Keratinocyte (primary cell): Measurements from ENCODE around the gene SKA1. TPM values are rescaled to one million over a fixed set of nuclear protein-coding genes. Genes with fewer than 3 reads are reported as not detected.

Experiments
- DNase-seq: peaks from one replicate; pipeline ENCODE4 v3.0.0-alpha.2; 2011; ENCODE audit warnings: low read depth, missing footprints, low spot score
- FAIRE-seq: peaks from 2 replicates; lab custom pipeline; 2011; peaks lifted over from hg19 to GRCh38; lab: Jason Lieb, UNC
- H2AFZ ChIP-seq: 2 replicates; pipeline ENCODE4 v1.6.0; 2012; ENCODE audit warnings: low read length, control low read depth, inconsistent platforms; ENCODE audit not compliant: control insufficient read depth
- H3K27ac ChIP-seq: 2 replicates; pipeline ENCODE4 v1.5.1; 2011; ENCODE audit warnings: low read length; ENCODE audit not compliant: control insufficient read depth, insufficient read depth
- H3K27me3 ChIP-seq: 3 replicates; pipeline ENCODE4 v1.6.0; 2011; ENCODE audit warnings: low read length; ENCODE audit not compliant: control insufficient read depth, insufficient read depth; ENCODE audit errors: extremely low read depth
- H3K36me3 ChIP-seq, 2 experiments: 2 replicates in 1 of 2; 3 replicates in 1 of 2; pipeline ENCODE4 v1.5.1; 2011; ENCODE audit warnings: low read length in 2 of 2, mild to moderate bottlenecking in 1 of 2; ENCODE audit not compliant: control insufficient read depth in 2 of 2, insufficient read depth in 2 of 2; ENCODE audit errors: extremely low read depth in 1 of 2
- H3K4me1 ChIP-seq: 3 replicates; pipeline ENCODE4 v1.5.1; 2011; ENCODE audit warnings: low read length; ENCODE audit not compliant: control insufficient read depth, insufficient read depth; ENCODE audit errors: extremely low read depth
- H3K4me2 ChIP-seq: 3 replicates; pipeline ENCODE4 v1.6.0; 2011; ENCODE audit warnings: low read depth, low read length; ENCODE audit not compliant: control insufficient read depth, insufficient read depth; ENCODE audit errors: extremely low read depth
- H3K4me3 ChIP-seq, 3 experiments: fragments of 200-600 bp in 1 of 3; sonication (generic) in 1 of 3; 2 replicates in 2 of 3; 3 replicates in 1 of 3; pipeline ENCODE4 v1.5.1; 2011 to 2016; ENCODE audit warnings: low read length in 3 of 3, mild to moderate bottlenecking in 3 of 3, control low read depth in 2 of 3, inconsistent platforms in 1 of 3, low read depth in 1 of 3, mixed read lengths in 1 of 3, mixed run types in 1 of 3, moderate library complexity in 1 of 3; ENCODE audit not compliant: control insufficient read depth in 2 of 3, insufficient read depth in 2 of 3; ENCODE audit errors: extremely low read depth in 1 of 3
- H3K79me2 ChIP-seq: 2 replicates; pipeline ENCODE4 v1.6.0; 2012; ENCODE audit warnings: low read length; ENCODE audit not compliant: control insufficient read depth, insufficient read depth
- H3K9ac ChIP-seq: 3 replicates; pipeline ENCODE4 v1.6.0; 2011; ENCODE audit warnings: low read length; ENCODE audit not compliant: control insufficient read depth, insufficient read depth; ENCODE audit errors: extremely low read depth
- H3K9me1 ChIP-seq: 3 replicates; pipeline ENCODE4 v1.6.0; 2011; ENCODE audit warnings: low read length; ENCODE audit not compliant: control insufficient read depth, insufficient read depth; ENCODE audit errors: extremely low read depth
- H3K9me3 ChIP-seq: 2 replicates; pipeline ENCODE4 v1.5.1; 2012; ENCODE audit warnings: low read depth, low read length; ENCODE audit not compliant: control insufficient read depth
- H4K20me1 ChIP-seq: 3 replicates; pipeline ENCODE4 v1.6.0; 2011; ENCODE audit warnings: low read length; ENCODE audit not compliant: control insufficient read depth, insufficient read depth; ENCODE audit errors: extremely low read depth
- EZH2 ChIP-seq: IDR thresholded peaks from one replicate; pipeline ENCODE4 v1.6.1; 2012; ENCODE audit warnings: inconsistent platforms, mild to moderate bottlenecking, low read length, moderate library complexity
- dilution Hi-C: fragments of 300-500 bp; cut with MboI; formaldehyde crosslinking; loops from one replicate; pipeline ENCODE4 v1.7.0; 2020; ENCODE audit warnings: low sequenced_read_pairs; ENCODE audit not compliant: extremely low pct_ligation_motif_present
- polyA plus RNA-seq, 5 experiments: library from polyadenylated mRNA; depleted of rRNA in 3 of 5; stranded (reverse) in 3 of 5; stranded (forward) in 1 of 5; unstranded in 1 of 5; fragments of >200 nt; gene quantifications; 1 replicate in 1 of 5; 2 replicates in 3 of 5; 3 replicates in 1 of 5; pipeline versions ENCODE4 v1.2.1 to v1.2.3, GENCODE V29; 2011 to 2012; ENCODE audit warnings: missing spikeins in 2 of 5, low read depth in 1 of 5, low replicate concordance in 1 of 5
- TF ChIP-seq, protein P1 (sequence below), 3 experiments: IDR thresholded peaks in 1 of 3; conservative IDR thresholded peaks in 1 of 3; optimal IDR thresholded peaks in 1 of 3; 2 replicates in 2 of 3; 3 replicates in 1 of 3; pipeline versions ENCODE3 to v1.5.1; 2011; ENCODE audit warnings: low read length in 3 of 3, mild to moderate bottlenecking in 3 of 3, moderate library complexity in 2 of 3, control low read depth in 1 of 3, inconsistent platforms in 1 of 3; ENCODE audit not compliant: insufficient read depth in 2 of 3; ENCODE audit errors: extremely low read depth in 1 of 3

Gene SKA1
- polyA plus RNA-seq, 1 donor (not counting 4 experiments of a cell fraction or from before 2014, with no cell fraction given) = 8.4 TPM

DNA sequence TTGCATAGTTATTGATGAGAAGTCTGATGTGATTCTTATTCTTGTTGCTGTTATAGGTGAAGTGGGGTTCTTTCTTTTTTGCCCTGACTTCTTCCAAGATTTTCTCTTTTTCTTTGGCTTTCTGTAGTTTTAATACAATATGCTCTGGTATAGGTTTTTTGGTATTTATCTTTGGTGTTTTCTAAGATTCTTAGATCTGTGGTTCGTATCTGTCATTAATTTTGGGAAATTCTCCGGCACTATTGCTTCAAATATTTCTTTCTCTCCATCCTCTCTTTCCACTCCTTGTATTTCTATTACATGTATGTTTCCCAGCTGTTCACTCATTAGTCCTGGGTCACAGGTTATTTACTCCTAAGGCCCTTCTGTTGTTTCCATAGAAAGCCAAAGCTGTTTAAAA, 43.8 kb downstream of the SKA1 start:
- H3K4me2 ChIP-seq = no peak overlapping the region
- no peak overlapping the region for H3K9ac ChIP-seq
- FAIRE-seq (no peak), DNase-seq (no peak)
- H3K27me3 ChIP-seq = no peaks in the 10 kb centered on the region
- TF ChIP-seq EZH2 = no peak
- TF ChIP-seq, protein P1, sequence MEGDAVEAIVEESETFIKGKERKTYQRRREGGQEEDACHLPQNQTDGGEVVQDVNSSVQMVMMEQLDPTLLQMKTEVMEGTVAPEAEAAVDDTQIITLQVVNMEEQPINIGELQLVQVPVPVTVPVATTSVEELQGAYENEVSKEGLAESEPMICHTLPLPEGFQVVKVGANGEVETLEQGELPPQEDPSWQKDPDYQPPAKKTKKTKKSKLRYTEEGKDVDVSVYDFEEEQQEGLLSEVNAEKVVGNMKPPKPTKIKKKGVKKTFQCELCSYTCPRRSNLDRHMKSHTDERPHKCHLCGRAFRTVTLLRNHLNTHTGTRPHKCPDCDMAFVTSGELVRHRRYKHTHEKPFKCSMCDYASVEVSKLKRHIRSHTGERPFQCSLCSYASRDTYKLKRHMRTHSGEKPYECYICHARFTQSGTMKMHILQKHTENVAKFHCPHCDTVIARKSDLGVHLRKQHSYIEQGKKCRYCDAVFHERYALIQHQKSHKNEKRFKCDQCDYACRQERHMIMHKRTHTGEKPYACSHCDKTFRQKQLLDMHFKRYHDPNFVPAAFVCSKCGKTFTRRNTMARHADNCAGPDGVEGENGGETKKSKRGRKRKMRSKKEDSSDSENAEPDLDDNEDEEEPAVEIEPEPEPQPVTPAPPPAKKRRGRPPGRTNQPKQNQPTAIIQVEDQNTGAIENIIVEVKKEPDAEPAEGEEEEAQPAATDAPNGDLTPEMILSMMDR (optimal IDR thresholded peaks at IDR 0.05 in 1 of 3, IDR thresholded peaks at IDR 0.05 in 1 of 3, conservative IDR thresholded peaks at IDR 0.05 in 1 of 3; ENCODE audit: extremely low read depth in 1 of 3, insufficient read depth in 2 of 3, low read length in 3 of 3) = no peak
- H3K9me1 ChIP-seq = no peaks in the 10 kb centered on the region
- H3K27ac ChIP-seq = no peak overlapping the region
- H3K36me3 ChIP-seq = no peaks in the 10 kb centered on the region
- no peaks in the 10 kb centered on the region for H3K4me1 ChIP-seq
- no peaks in the 10 kb centered on the region for H4K20me1 ChIP-seq
- H3K9me3 ChIP-seq = no peaks in the 10 kb centered on the region
- H3K4me3 ChIP-seq = no peak overlapping the region
- H2AFZ ChIP-seq = no peak overlapping the region
- dilution Hi-C loops = no loop called here
- H3K79me2 ChIP-seq = no peaks in the 10 kb centered on the region

DNA sequence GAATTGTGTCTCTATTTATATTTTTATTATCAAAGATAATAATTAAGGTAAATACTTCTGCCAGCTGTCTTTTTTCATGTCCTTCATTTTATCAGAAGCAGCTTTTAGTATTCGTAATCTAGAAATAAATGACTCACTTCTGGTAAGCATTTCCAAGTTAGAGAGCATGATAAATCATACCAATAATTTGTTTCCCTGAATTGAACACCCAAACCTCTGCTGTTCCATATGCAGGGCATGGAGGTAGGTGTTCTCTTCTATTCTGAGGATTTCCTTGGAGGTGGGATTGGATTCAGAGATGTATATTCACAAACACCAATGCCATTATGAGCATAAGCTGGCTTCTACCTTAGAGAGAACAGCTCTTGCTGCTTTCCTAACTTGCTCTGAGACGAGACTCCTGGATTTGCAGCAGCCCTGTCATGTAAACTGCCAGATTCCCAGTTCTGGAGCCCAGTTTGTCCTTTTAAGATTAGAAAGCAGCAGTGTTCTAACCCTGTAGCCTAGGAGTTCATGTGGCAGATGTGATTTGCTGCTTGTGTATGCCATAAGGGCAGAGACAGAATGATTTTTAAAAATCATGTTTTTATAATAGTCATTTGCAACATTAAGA, 47.5 kb downstream of the SKA1 start:
- Histone ChIP-seq H3K4me1 (no peaks in the 10 kb centered on the region), H3K27me3 (no peaks in the 10 kb centered on the region), H3K36me3 (no peaks in the 10 kb centered on the region), H3K9me1 (no peaks in the 10 kb centered on the region), H3K27ac (no peak overlapping the region), H3K4me2 (no peak overlapping the region), H3K9ac (no peak overlapping the region), H3K9me3 (no peaks in the 10 kb centered on the region), H3K79me2 (no peaks in the 10 kb centered on the region), H2AFZ (no peak overlapping the region), H3K4me3 (no peak overlapping the region), H4K20me1 (no peaks in the 10 kb centered on the region)
- TF ChIP-seq EZH2 = no peak
- TF ChIP-seq, protein P1 (optimal IDR thresholded peaks at IDR 0.05 in 1 of 3, IDR thresholded peaks at IDR 0.05 in 1 of 3, conservative IDR thresholded peaks at IDR 0.05 in 1 of 3; ENCODE audit: extremely low read depth in 1 of 3, insufficient read depth in 2 of 3, low read length in 3 of 3) = no peak
- DNase-seq (no peak), FAIRE-seq (no peak)
- dilution Hi-C loops = no loop called here
